Measurements from ENCODE around the gene EEA1. TPM values are rescaled to one million over a fixed set of nuclear protein-coding genes. Genes with fewer than 3 reads are reported as not detected.
A peak's percentile ranks its signal among the peaks of the same experiment; 100 is the strongest.

The EEA1 gene
- total RNA-seq, 3 donors from 2014 or later, result 23.4 to 52.8 (median 27.2) TPM

- Histone ChIP-seq H3K4me3 (no peak overlapping the region), H3K27ac (no peak overlapping the region), H3K36me3 (no peaks in the 10 kb centered on the region), H3K27me3 (no peaks in the 10 kb centered on the region), H3K4me1 (peaks cover 0 to 5% of the 10 kb centered on the region in 2 donors), H3K9me3 (no peaks in the 10 kb centered on the region)
- no peak for DNase-seq (ENCODE audit: low spot score in 2 of 2)
- TF ChIP-seq POLR2A (IDR thresholded peaks at IDR 0.05) (no peak), CTCF (IDR thresholded peaks at IDR 0.05) (no peak)
- intact Hi-C loops (cut with DNase I; ENCODE audit: low total_unique reads), result no loop called here
Observed at GRCh38 chr12:92921877-92922276, 7.2 kb downstream of the EEA1 start.

- no peaks in the 10 kb centered on the region for H3K9me3 ChIP-seq
- no peaks in the 10 kb centered on the region for H3K27me3 ChIP-seq
- H3K4me3 ChIP-seq, result no peak overlapping the region
- no peaks in the 10 kb centered on the region for H3K4me1 ChIP-seq
- intact Hi-C loops (cut with DNase I; ENCODE audit: low total_unique reads), result no loop called here
- H3K27ac ChIP-seq, result no peak overlapping the region
- no peaks in the 10 kb centered on the region for H3K36me3 ChIP-seq
- TF ChIP-seq POLR2A (IDR thresholded peaks at IDR 0.05) (no peak), POLR2AphosphoS5 (IDR thresholded peaks at IDR 0.05) (no peak), CTCF (IDR thresholded peaks at IDR 0.05) (no peak)
- no peak for DNase-seq (ENCODE audit: low spot score in 2 of 2)
Observed at GRCh38 chr12:92915365-92915764, 13.7 kb downstream of the EEA1 start.

- TF ChIP-seq CTCF (IDR thresholded peaks at IDR 0.05) (no peak), POLR2AphosphoS5 (IDR thresholded peaks at IDR 0.05) (no peak), POLR2A (IDR thresholded peaks at IDR 0.05) (no peak)
- Histone ChIP-seq H3K27ac (no peak overlapping the region), H3K9me3 (peaks cover 0 to 4% of the 10 kb centered on the region in 2 donors), H3K4me1 (no peaks in the 10 kb centered on the region), H3K36me3 (no peaks in the 10 kb centered on the region), H3K27me3 (no peaks in the 10 kb centered on the region), H3K4me3 (no peak overlapping the region)
- no peak for DNase-seq (ENCODE audit: low spot score in 2 of 2)
- intact Hi-C loops (cut with DNase I; ENCODE audit: low total_unique reads), result no loop called here
Observed at GRCh38 chr12:92914170-92914569, 14.9 kb downstream of the EEA1 start.

- TF ChIP-seq CTCF (IDR thresholded peaks at IDR 0.05), result no peak
- no peak for TF ChIP-seq POLR2A (IDR thresholded peaks at IDR 0.05)
- no peak for TF ChIP-seq POLR2AphosphoS5 (IDR thresholded peaks at IDR 0.05)
- no peaks in the 10 kb centered on the region for H3K4me1 ChIP-seq
- no peak for DNase-seq (ENCODE audit: low spot score in 2 of 2)
- H3K36me3 ChIP-seq, result no peaks in the 10 kb centered on the region
- peaks cover 0 to 11% of the 10 kb centered on the region in 2 donors for H3K9me3 ChIP-seq
- intact Hi-C loops (cut with DNase I; ENCODE audit: low total_unique reads), result no loop called here
- H3K4me3 ChIP-seq, result no peak overlapping the region
- peak overlapping the region; percentile 5 to 57 for H3K27ac ChIP-seq
- H3K27me3 ChIP-seq, result no peaks in the 10 kb centered on the region
Observed at GRCh38 chr12:92912672-92913071, 16.4 kb downstream of the EEA1 start.

GRCh38 chr12:92912052-92912451, 17.0 kb downstream of the EEA1 start:
- Histone ChIP-seq H3K27ac (peak overlapping the region; percentile 5 to 57), H3K9me3 (peaks cover 0 to 11% of the 10 kb centered on the region in 2 donors), H3K4me3 (no peak overlapping the region), H3K4me1 (no peaks in the 10 kb centered on the region), H3K27me3 (no peaks in the 10 kb centered on the region), H3K36me3 (no peaks in the 10 kb centered on the region)
- intact Hi-C loops (cut with DNase I; ENCODE audit: low total_unique reads), result no loop called here
- no peak for TF ChIP-seq CTCF (IDR thresholded peaks at IDR 0.05)
- TF ChIP-seq POLR2AphosphoS5 (IDR thresholded peaks at IDR 0.05), result no peak
- no peak for TF ChIP-seq POLR2A (IDR thresholded peaks at IDR 0.05)
- no peak for DNase-seq (ENCODE audit: low spot score in 2 of 2)
